Tibial nerve (tissue), 3 donors: ENCODE measurements around the gene IER3.

Source experiments
- CTCF ChIP-seq, 5 experiments: fragments of 200-600 bp in 3 of 5; fragments of 450-650 bp in 2 of 5; sonication (generic) in 3 of 5; IDR thresholded peaks; one replicate each; pipeline ENCODE4 v1.5.1; 2016 to 2019; ENCODE audit warnings: antibody characterized with exemption in 5 of 5, mild to moderate bottlenecking in 3 of 5, moderate library complexity in 2 of 5
- POLR2A ChIP-seq, 2 donors: fragments of 450-650 bp; IDR thresholded peaks; one replicate each; pipeline ENCODE4 v1.6.1; 2017; ENCODE audit warnings: antibody characterized with exemption in 2 of 2, mild to moderate bottlenecking in 2 of 2, moderate library complexity in 2 of 2

- TF ChIP-seq POLR2A (IDR thresholded peaks at IDR 0.05) (no peak), CTCF (IDR thresholded peaks at IDR 0.05) (no peak)
Observed at GRCh38 chr6:30747902-30748769, 3.8 kb upstream of the IER3 start.
